Smooth muscle cell (in vitro differentiated cells): ENCODE measurements around the gene REEP3. TPM values are rescaled to one million over a fixed set of nuclear protein-coding genes. Genes with fewer than 3 reads are reported as not detected.
"Not testable (repeated sequence)": the region's sequence is repeated elsewhere in the genome, so short reads cannot be mapped to it uniquely, and the experiment has no call there.

Experiments used
- DNase-seq: peaks from one replicate; lab custom pipeline; 2025; ENCODE audit not compliant: unreplicated experiment; lab: John Stamatoyannopoulos, UW
- H2AFZ ChIP-seq: fragments of 200-600 bp; sonication (generic); 2 replicates; pipeline ENCODE4 v1.6.0; 2016; ENCODE audit warnings: antibody characterized with exemption, low read depth, mild to moderate bottlenecking
- H3F3A ChIP-seq: fragments of 200-600 bp; sonication (generic); 2 replicates; pipeline ENCODE4 v1.6.0; 2017; ENCODE audit warnings: antibody characterized with exemption, low read depth
- H3K27ac ChIP-seq: fragments of 200-600 bp; sonication (generic); 2 replicates; pipeline ENCODE4 v1.5.1; 2016; ENCODE audit warnings: low read depth, mild to moderate bottlenecking
- H3K27me3 ChIP-seq: fragments of 200-600 bp; sonication (generic); 2 replicates; pipeline ENCODE4 v1.6.1; 2016; ENCODE audit warnings: low read depth, mild to moderate bottlenecking
- H3K36me3 ChIP-seq: fragments of 200-600 bp; sonication (generic); 2 replicates; pipeline ENCODE4 v1.5.1; 2016; ENCODE audit warnings: low read depth
- H3K4me1 ChIP-seq: fragments of 200-600 bp; sonication (generic); 2 replicates; pipeline ENCODE4 v1.5.1; 2016; ENCODE audit warnings: low read depth
- H3K4me2 ChIP-seq: fragments of 200-600 bp; sonication (generic); 2 replicates; pipeline ENCODE4 v1.6.0; 2016; ENCODE audit warnings: mild to moderate bottlenecking
- H3K4me3 ChIP-seq: fragments of 200-600 bp; sonication (generic); 2 replicates; pipeline ENCODE4 v1.5.1; 2016; ENCODE audit warnings: mild to moderate bottlenecking
- H3K79me2 ChIP-seq: fragments of 200-600 bp; sonication (generic); 2 replicates; pipeline ENCODE4 v1.6.0; 2016; ENCODE audit warnings: low read depth, mild to moderate bottlenecking
- H3K9ac ChIP-seq: fragments of 200-600 bp; sonication (generic); 2 replicates; pipeline ENCODE4 v1.6.0; 2016; ENCODE audit warnings: low read depth
- H3K9me3 ChIP-seq: fragments of 200-600 bp; sonication (generic); replicated peaks from 2 replicates; pipeline ENCODE4 v1.5.1; 2016; ENCODE audit warnings: low read depth
- H4K20me1 ChIP-seq: fragments of 200-600 bp; sonication (generic); 2 replicates; pipeline ENCODE4 v1.6.0; 2016; ENCODE audit warnings: low read depth
- CTCF ChIP-seq: fragments of 200-600 bp; sonication (generic); IDR thresholded peaks from 2 replicates; pipeline ENCODE4 v1.5.1; 2017; ENCODE audit warnings: borderline replicate concordance, mild to moderate bottlenecking, antibody characterized with exemption; ENCODE audit not compliant: insufficient read depth, poor library complexity, severe bottlenecking
- WGBS: methylation state at CpG from one replicate; pipeline ENCODE4 v1.1.7; 2016; ENCODE audit warnings: low lambda C conversion rate; 5-methylcytosine and 5-hydroxymethylcytosine counted together
- polyA plus RNA-seq: library from polyadenylated mRNA; unstranded; fragments of >200 nt; fragmentation: Nextera tagmentation; extraction: Ambion mirVana; gene quantifications from 2 replicates; pipeline ENCODE4 v1.2.1, GENCODE V29; 2016
- total RNA-seq: library from RNA; depleted of rRNA; stranded (reverse); fragments of >200 nt; gene quantifications from 2 replicates; pipeline ENCODE4 v1.2.3, GENCODE V29; 2014

Gene REEP3
- total and polyA plus RNA-seq, 2 experiments from 2014 or later = 42.3 to 80.4 TPM

- H3K9me3 ChIP-seq = no peaks in the 10 kb centered on the region
- H3K9ac ChIP-seq = no peak overlapping the region
- no peak overlapping the region for H3K27ac ChIP-seq
- H3K27me3 ChIP-seq = no peaks in the 10 kb centered on the region
- H3F3A ChIP-seq = peaks cover 17% of the 10 kb centered on the region
- H3K4me2 ChIP-seq = no peak overlapping the region
- 86% methylated on average over 3 of the region's 3 CpGs for WGBS
- no peak overlapping the region for H3K4me3 ChIP-seq
- peaks cover 31% of the 10 kb centered on the region for H3K4me1 ChIP-seq
- DNase-seq = no peak
- peaks cover 81% of the 10 kb centered on the region for H3K79me2 ChIP-seq
- H4K20me1 ChIP-seq = peaks cover 58% of the 10 kb centered on the region
- TF ChIP-seq CTCF = no peak
- no peak overlapping the region for H2AFZ ChIP-seq
- no peaks in the 10 kb centered on the region for H3K36me3 ChIP-seq
These were observed 33.2 kb upstream of the REEP3 start for GRCh38 chr10:63487990-63488389.

GRCh38 chr10:63489838-63490237, 31.4 kb upstream of the REEP3 start:
- H3K4me3 ChIP-seq = no peak overlapping the region
- peaks cover 80% of the 10 kb centered on the region for H3K79me2 ChIP-seq
- DNase-seq = no peak
- H4K20me1 ChIP-seq = peaks cover 42% of the 10 kb centered on the region
- peaks cover 17% of the 10 kb centered on the region for H3F3A ChIP-seq
- no peaks in the 10 kb centered on the region for H3K27me3 ChIP-seq
- H3K9me3 ChIP-seq = no peaks in the 10 kb centered on the region
- WGBS = 100% methylated on average over 3 of the region's 3 CpGs
- no peak overlapping the region for H3K4me2 ChIP-seq
- H3K9ac ChIP-seq = no peak overlapping the region
- H3K4me1 ChIP-seq = peaks cover 27% of the 10 kb centered on the region
- no peaks in the 10 kb centered on the region for H3K36me3 ChIP-seq
- H3K27ac ChIP-seq = no peak overlapping the region
- no peak for TF ChIP-seq CTCF
- no peak overlapping the region for H2AFZ ChIP-seq

- Histone ChIP-seq H3K27me3 (no peaks in the 10 kb centered on the region), H4K20me1 (peaks cover 26% of the 10 kb centered on the region), H3K27ac (peak overlapping the region; percentile 96), H3K4me3 (peak overlapping the region; percentile 25), H3K36me3 (no peaks in the 10 kb centered on the region), H3K79me2 (peaks cover 80% of the 10 kb centered on the region), H2AFZ (peak overlapping the region; percentile 59), H3K4me1 (peaks cover 15% of the 10 kb centered on the region), H3F3A (peaks cover 17% of the 10 kb centered on the region), H3K4me2 (peak overlapping the region; percentile 81), H3K9ac (peak overlapping the region; percentile 69), H3K9me3 (no peaks in the 10 kb centered on the region)
- WGBS = 41% methylated on average over 8 of the region's 8 CpGs
- no peak for TF ChIP-seq CTCF
- DNase-seq = no peak
These were observed 29.4 kb upstream of the REEP3 start for GRCh38 chr10:63491588-63492316.

GRCh38 chr10:63492317-63492690, 28.9 kb upstream of the REEP3 start:
- H3K4me3 ChIP-seq = peak overlapping the region; percentile 25
- H2AFZ ChIP-seq, DNase-seq, H3K27me3 ChIP-seq, H3K9me3 ChIP-seq, H3K36me3 ChIP-seq: not testable (repeated sequence)
- H3K79me2 ChIP-seq = peaks cover 80% of the 10 kb centered on the region
- 42% methylated on average over 6 of the region's 6 CpGs for WGBS
- H3K9ac ChIP-seq = peak overlapping the region; percentile 69
- H4K20me1 ChIP-seq = peaks cover 21% of the 10 kb centered on the region
- peaks cover 17% of the 10 kb centered on the region for H3F3A ChIP-seq
- H3K4me2 ChIP-seq = peak overlapping the region; percentile 81
- peak overlapping the region; percentile 96 for H3K27ac ChIP-seq
- peaks cover 15% of the 10 kb centered on the region for H3K4me1 ChIP-seq
